HuH-7 (cell line): ENCODE data around the gene MKRN1.
"Not testable (repeated sequence)": the region's sequence is repeated elsewhere in the genome, so short reads cannot be mapped to it uniquely, and the experiment has no call there.

Experiments used
- DNase-seq: peaks from one replicate; pipeline ENCODE4 v3.0.0; 2011; ENCODE audit warnings: low spot score

Gene MKRN1

DNA sequence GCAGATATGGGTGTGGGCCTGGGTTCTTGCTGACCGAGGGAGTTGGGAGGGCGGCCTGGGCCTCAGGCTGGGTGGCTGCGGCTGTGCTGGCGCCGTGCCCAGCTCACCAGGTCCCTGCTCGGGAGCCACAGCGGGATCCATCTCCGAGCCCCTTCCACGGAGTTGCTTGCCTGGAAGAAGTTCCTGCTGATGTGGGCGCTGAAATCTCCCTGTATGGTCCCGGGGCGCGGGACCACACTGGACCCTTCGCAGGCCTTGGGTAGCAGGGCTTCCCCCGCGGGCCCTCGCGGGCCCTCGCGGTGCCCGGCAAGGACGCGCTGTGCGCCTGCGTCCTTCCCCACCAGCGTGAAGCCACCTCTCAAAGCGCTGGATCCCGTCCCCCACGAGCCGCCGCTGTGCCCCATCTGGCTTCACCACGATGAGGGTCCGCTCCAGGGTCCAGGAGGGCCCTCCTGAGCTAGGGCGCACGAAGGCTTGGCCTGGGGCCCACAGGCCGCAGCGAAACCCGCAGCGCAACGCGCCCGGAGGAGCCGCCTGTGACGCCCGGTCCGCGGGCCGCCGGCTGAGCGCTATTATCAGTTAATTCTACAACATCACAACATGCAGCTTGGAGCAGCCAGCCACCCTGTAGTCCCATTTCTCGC is 43.9 kb downstream of the MKRN1 start:
- no peak for DNase-seq

DNA sequence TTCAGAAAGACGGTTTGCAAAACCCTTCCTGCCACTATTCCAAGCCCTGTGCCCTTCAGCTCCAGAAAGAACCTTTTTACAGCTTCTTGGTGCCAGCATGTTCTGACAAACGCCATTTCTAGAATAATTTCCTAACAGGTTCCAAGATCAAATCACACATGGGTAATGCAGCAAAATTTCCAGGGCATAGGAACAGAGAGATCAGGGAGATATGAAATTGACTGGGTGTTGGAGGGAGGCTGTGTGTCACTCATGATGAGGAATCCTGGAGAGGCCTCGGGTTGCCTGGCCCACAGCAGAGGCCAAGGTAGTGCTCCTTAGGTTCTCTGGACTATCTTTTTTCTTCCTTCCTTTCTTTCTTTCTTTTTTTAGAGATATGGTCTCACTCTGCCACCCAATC is 45.9 kb downstream of the MKRN1 start:
- no peak for DNase-seq

DNA sequence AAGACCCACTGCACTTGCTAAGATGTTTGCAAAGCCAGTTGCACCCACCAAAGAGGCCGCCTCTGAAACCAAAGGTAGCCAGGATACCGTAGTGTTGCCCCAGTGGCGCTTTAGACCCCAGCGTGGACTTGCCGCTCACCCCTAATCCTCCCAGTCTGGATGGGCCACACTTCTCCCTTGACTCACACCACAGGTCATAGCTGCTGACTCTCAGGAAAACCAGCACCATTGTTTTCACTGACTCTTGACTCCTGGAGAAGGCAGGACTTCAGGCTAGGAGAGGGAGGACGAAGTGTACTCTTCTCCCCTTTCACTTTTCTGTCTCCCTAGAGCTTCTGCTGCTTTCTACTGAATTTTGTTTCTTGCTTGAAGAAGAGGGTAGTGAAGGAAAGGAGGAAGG is 53.2 kb downstream of the MKRN1 start:
- DNase-seq: no peak

DNA sequence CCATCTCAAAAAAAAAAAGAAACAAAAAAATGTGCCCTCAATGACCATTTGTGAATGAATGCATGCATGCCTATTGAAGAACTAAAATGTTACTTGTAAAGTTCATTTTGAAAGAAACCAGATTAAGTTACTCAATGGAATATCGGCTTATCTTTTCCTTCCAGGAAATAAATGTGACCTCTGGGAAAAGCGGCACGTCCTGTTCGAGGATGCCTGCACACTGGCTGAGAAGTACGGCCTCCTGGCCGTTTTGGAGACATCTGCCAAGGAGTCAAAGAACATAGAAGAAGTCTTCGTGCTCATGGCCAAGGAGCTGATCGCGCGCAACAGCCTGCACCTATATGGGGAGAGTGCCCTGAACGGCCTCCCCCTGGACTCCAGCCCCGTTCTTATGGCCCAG is 53.6 kb downstream of the MKRN1 start:
- DNase-seq: no peak

DNA sequence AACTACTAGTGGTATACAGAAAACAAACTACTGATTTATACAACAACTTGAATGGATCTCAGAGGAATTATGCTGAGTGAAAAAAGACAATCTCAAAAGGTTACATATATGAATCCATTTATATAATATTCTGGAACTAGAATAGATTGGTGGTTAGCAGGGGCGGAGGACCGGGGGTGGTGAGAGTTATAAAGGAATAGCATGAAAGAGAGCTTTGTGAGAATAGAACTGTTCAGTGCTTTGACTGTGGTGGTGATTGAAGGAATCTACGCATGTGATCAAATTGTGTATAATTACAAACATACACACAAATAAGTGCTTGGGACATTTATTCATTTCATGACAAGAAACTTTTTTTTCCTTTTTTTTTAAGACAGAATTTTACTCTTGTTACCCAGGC is 55.8 kb downstream of the MKRN1 start:
- DNase-seq: no peak

DNA sequence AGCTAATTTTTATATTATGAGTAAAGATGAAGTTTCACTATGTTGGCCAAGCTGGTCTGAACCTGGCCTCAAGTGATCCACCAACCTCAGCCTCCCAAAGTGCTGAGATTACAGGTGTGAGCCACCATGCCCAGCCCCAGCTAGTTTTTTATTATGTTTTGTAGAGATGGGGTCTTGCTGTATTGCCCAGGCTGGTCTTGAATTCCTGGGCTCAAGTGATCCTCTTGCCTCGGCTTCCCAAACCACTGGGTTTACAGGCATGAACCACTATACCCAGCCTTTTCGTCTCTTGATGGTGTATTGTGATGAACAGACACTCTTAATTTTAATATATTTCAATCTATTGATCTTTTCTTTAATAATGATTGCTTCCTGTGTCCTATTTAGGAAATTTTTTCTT is 57.8 kb downstream of the MKRN1 start:
- DNase-seq: no peak

DNA sequence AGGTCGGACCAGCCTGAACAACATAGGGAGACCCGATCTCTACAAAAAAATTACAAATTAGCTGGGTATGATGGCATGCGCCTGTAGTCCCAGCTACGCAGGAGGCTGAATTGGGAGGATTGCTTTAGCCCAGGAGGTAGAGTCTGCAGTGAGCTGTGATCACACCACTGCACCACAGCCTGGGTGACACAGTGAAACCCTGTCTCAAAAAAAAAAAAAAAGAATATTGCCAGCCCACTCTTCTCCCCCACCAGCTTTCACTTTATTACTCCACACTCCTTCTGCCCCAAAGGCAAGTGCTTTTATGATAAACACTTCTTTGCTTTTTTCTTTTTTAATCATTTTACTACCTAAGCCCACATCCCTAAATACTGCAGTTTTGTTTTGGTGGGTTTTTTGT is 60.7 kb downstream of the MKRN1 start:
- no peak for DNase-seq

- DNase-seq: not testable (repeated sequence)
Observed at GRCh38 chr7:140418156-140418472, 61.2 kb downstream of the MKRN1 start.

DNA sequence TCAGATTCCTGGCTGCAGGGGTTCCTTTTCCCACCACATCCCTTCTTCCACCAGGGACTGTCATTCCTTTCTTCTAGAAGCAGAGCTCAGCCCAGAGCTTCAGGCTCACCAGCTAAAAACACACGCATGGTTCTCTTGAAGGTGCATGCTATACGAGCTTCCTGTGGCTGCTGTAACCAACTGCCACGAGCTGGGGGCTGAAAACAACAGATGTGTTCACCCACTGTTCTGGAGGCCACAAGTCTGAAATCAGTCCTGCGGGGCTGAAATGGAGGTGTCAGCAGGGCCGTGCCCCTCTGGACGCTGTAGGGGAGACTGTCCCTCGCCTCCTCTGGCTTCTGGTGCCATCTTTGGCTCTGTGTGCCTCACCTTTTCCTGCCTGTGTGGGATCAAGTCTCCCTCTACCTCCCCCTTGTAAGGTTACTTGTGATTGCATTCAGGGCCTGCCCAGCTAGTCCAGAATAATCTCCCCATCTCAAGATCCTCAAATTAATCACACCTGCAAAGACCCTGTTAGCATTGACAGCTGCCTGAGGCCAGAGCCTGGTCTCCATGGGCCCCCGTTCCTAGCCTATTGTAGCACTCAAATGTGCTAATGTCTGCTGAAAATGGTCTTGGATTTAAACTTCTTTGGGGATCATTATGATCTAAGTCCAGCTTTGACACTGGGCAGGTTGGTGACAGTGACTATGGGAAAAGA is 61.7 kb downstream of the MKRN1 start:
- no peak for DNase-seq

GRCh38 chr7:140416560-140416959 is 62.7 kb downstream of the MKRN1 start:
- no peak for DNase-seq

DNA sequence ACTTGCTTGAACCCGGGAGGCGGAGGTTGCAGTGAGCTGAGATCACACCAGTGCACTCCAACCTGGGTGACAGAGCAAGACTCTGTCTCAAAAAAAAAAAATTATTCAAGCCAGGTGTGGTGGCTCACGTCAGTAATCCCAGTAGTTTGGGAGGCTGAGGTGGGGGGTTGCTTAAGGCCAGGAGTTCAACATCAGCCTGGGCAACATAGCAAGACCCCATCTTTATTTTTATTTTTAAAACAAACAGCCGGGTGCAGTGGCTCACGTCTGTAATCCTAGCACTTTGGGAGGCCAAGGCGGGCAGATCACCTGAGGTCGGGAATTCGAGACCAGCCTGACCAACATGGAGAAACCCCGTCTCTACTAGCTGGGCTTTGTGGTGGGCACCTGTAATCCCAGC is 63.5 kb downstream of the MKRN1 start:
- not testable (repeated sequence) for DNase-seq

GRCh38 chr7:140415361-140415760 is 63.9 kb downstream of the MKRN1 start:
- DNase-seq: no peak

- no peak for DNase-seq
Observed at GRCh38 chr7:140404565-140405065, 74.7 kb downstream of the MKRN1 start.

DNA sequence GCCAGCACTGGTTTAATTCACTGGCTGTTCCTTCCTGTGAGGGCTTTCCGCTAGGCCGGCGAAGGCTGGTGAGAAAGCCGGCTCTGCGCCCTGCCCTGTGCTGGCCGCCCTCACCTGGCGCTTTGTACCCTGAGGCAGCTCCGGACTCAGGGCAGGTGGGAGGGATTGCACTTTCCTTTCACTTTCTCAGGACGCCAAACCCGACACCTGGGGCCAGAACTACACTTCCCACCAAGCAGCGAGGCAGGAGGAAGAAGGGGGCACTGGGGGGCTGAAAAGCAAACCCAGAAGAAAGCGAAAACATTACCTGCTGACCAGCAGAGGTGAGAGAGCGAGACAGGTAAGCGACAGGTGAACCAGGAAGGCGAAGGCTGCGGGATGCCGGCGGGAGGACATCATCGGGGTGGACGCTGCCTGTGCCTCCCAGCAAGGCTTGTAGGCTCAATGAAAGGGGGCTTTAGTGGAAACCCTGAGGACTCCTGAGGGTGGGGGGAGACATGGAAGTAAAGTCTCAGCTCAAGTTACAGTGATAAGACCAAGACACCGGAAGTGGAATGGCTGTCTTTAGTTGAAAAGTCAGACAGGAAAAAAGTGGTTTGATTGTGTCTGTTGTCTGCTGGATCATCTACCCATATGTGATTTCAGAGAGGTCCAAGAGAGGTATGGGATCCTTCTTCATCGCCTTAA is 75.3 kb downstream of the MKRN1 start, which contains the start of gene RAB19:
RAB19 (plus strand) TSS at position 181 of the 687 bp plus-strand sequence. CDS start 3,589 bp downstream, outside the sequence.
- DNase-seq: no peak
